Astrocyte (in vitro differentiated cells and primary cell): ENCODE data around the gene KLRD1. TPM values are rescaled to one million over a fixed set of nuclear protein-coding genes. Genes with fewer than 3 reads are reported as not detected.

Experiments
- DNase-seq: peaks from one replicate; pipeline ENCODE4 v3.0.0-alpha.2; 2010; ENCODE audit warnings: low read depth
- FAIRE-seq: peaks from 2 replicates; lab custom pipeline; 2011; peaks lifted over from hg19 to GRCh38; lab: Jason Lieb, UNC
- H2AFZ ChIP-seq: 2 replicates; pipeline ENCODE4 v1.6.0; 2012; ENCODE audit warnings: low read depth, low read length, inconsistent platforms
- H3K27ac ChIP-seq: 2 replicates; pipeline ENCODE4 v1.5.1; 2011; ENCODE audit warnings: low read depth, low read length, inconsistent platforms
- H3K27me3 ChIP-seq: 2 replicates; pipeline ENCODE4 v1.6.0; 2011; ENCODE audit warnings: low read length, inconsistent platforms; ENCODE audit not compliant: insufficient read depth
- H3K36me3 ChIP-seq: 2 replicates; pipeline ENCODE4 v1.5.1; 2011; ENCODE audit warnings: low read length, inconsistent platforms; ENCODE audit not compliant: insufficient read depth
- H3K4me1 ChIP-seq: 2 replicates; pipeline ENCODE4 v1.5.1; 2011; ENCODE audit warnings: low read length, inconsistent platforms; ENCODE audit not compliant: insufficient read depth
- H3K4me2 ChIP-seq: 2 replicates; pipeline ENCODE4 v1.6.0; 2012; ENCODE audit warnings: low read length, inconsistent platforms
- H3K4me3 ChIP-seq: 2 replicates; pipeline ENCODE4 v1.5.1; 2011; ENCODE audit warnings: low read depth, mild to moderate bottlenecking, low read length, inconsistent platforms; ENCODE audit not compliant: insufficient read depth
- H3K79me2 ChIP-seq: 2 replicates; pipeline ENCODE4 v1.6.0; 2012; ENCODE audit warnings: mild to moderate bottlenecking, low read length, inconsistent platforms; ENCODE audit not compliant: insufficient read depth
- H3K9ac ChIP-seq: 2 replicates; pipeline ENCODE4 v1.6.0; 2012; ENCODE audit warnings: mild to moderate bottlenecking, low read length, inconsistent platforms
- H3K9me3 ChIP-seq: 2 replicates; pipeline ENCODE4 v1.5.1; 2012; ENCODE audit warnings: low read depth, mild to moderate bottlenecking, low read length, inconsistent platforms; ENCODE audit not compliant: insufficient read depth
- H4K20me1 ChIP-seq: 2 replicates; pipeline ENCODE4 v1.6.0; 2012; ENCODE audit warnings: low read length, inconsistent platforms; ENCODE audit not compliant: insufficient read depth
- H3K27ac Mint-ChIP-seq: one replicate; pipeline ENCODE4 v1.8.0; 2021; ENCODE audit warnings: mild to moderate bottlenecking, mixed read lengths; ENCODE audit not compliant: unreplicated experiment
- H3K27me3 Mint-ChIP-seq: one replicate; pipeline ENCODE4 v1.8.0; 2021; ENCODE audit warnings: low read depth, mixed read lengths; ENCODE audit not compliant: unreplicated experiment
- H3K36me3 Mint-ChIP-seq: one replicate; pipeline ENCODE4 v1.8.0; 2021; ENCODE audit warnings: low read depth, mixed read lengths; ENCODE audit not compliant: unreplicated experiment
- H3K4me1 Mint-ChIP-seq: one replicate; pipeline ENCODE4 v1.8.0; 2021; ENCODE audit warnings: low read depth, mixed read lengths; ENCODE audit not compliant: unreplicated experiment
- H3K4me3 Mint-ChIP-seq: one replicate; pipeline ENCODE4 v1.8.0; 2021; ENCODE audit warnings: mild to moderate bottlenecking, moderate library complexity, mixed read lengths; ENCODE audit not compliant: unreplicated experiment
- H3K9me3 Mint-ChIP-seq: one replicate; pipeline ENCODE4 v1.8.0; 2021; ENCODE audit warnings: mild to moderate bottlenecking, mixed read lengths; ENCODE audit not compliant: unreplicated experiment
- CTCF ChIP-seq: IDR thresholded peaks from 2 replicates; pipeline ENCODE4 v1.5.1; 2011; ENCODE audit warnings: low read depth, mild to moderate bottlenecking, inconsistent platforms, low read length, moderate library complexity; ENCODE audit not compliant: insufficient read depth
- EZH2 ChIP-seq: IDR thresholded peaks from 2 replicates; pipeline ENCODE4 v1.6.1; 2012; ENCODE audit warnings: mild to moderate bottlenecking, low read length, inconsistent platforms; ENCODE audit not compliant: insufficient read depth
- total RNA-seq: library from RNA; stranded (reverse); gene quantifications from 2 replicates; pipeline ENCODE4 v1.2.1, GENCODE V29; 2021

The KLRD1 gene
- total RNA-seq, 1 donor from 2014 or later: 0.45 TPM

GRCh38 chr12:10354071-10354470, 46.4 kb downstream of the KLRD1 start:
- no peak overlapping the region for H3K27ac ChIP-seq
- TF ChIP-seq EZH2 (no peak), CTCF (no peak)
- Mint-ChIP-seq H3K4me3 (peak overlapping the region; percentile 22), H3K9me3 (peaks cover 8% of the 10 kb centered on the region), H3K4me1 (peaks cover 5% of the 10 kb centered on the region), H3K36me3 (peaks cover 7% of the 10 kb centered on the region), H3K27me3 (no peaks in the 10 kb centered on the region), H3K27ac (no peak overlapping the region)
- H2AFZ ChIP-seq: no peak overlapping the region
- H3K4me3 ChIP-seq: no peak overlapping the region
- H3K79me2 ChIP-seq: no peaks in the 10 kb centered on the region
- no peak overlapping the region for H3K4me2 ChIP-seq
- H4K20me1 ChIP-seq: no peaks in the 10 kb centered on the region
- no peaks in the 10 kb centered on the region for H3K27me3 ChIP-seq
- H3K9me3 ChIP-seq: no peaks in the 10 kb centered on the region
- H3K9ac ChIP-seq: no peak overlapping the region
- DNase-seq (no peak), FAIRE-seq (no peak)
- no peaks in the 10 kb centered on the region for H3K36me3 ChIP-seq
- no peaks in the 10 kb centered on the region for H3K4me1 ChIP-seq

GRCh38 chr12:10354502-10354901, 46.8 kb downstream of the KLRD1 start:
- no peak overlapping the region for H3K4me2 ChIP-seq
- Mint-ChIP-seq H3K4me1 (peaks cover 5% of the 10 kb centered on the region), H3K27me3 (no peaks in the 10 kb centered on the region), H3K4me3 (peak overlapping the region; percentile 22), H3K9me3 (peaks cover 8% of the 10 kb centered on the region), H3K27ac (no peak overlapping the region), H3K36me3 (peaks cover 7% of the 10 kb centered on the region)
- DNase-seq: peak; percentile 11
- no peak for TF ChIP-seq CTCF
- TF ChIP-seq EZH2: no peak
- no peak for FAIRE-seq
- no peaks in the 10 kb centered on the region for H3K79me2 ChIP-seq
- H3K4me1 ChIP-seq: no peaks in the 10 kb centered on the region
- no peaks in the 10 kb centered on the region for H3K9me3 ChIP-seq
- H2AFZ ChIP-seq: no peak overlapping the region
- H3K27ac ChIP-seq: no peak overlapping the region
- H3K36me3 ChIP-seq: no peaks in the 10 kb centered on the region
- no peaks in the 10 kb centered on the region for H4K20me1 ChIP-seq
- no peak overlapping the region for H3K4me3 ChIP-seq
- H3K27me3 ChIP-seq: no peaks in the 10 kb centered on the region
- no peak overlapping the region for H3K9ac ChIP-seq

- no peak for FAIRE-seq
- Mint-ChIP-seq H3K27me3 (no peaks in the 10 kb centered on the region), H3K4me1 (peaks cover 19% of the 10 kb centered on the region), H3K27ac (no peak overlapping the region), H3K9me3 (peaks cover 3% of the 10 kb centered on the region), H3K36me3 (peaks cover 6% of the 10 kb centered on the region), H3K4me3 (no peak overlapping the region)
- Histone ChIP-seq H3K4me1 (peaks cover 8% of the 10 kb centered on the region), H3K4me3 (no peak overlapping the region), H3K27me3 (no peaks in the 10 kb centered on the region), H3K36me3 (no peaks in the 10 kb centered on the region), H3K9me3 (no peaks in the 10 kb centered on the region), H3K79me2 (no peaks in the 10 kb centered on the region), H4K20me1 (no peaks in the 10 kb centered on the region), H3K9ac (no peak overlapping the region), H3K27ac (no peak overlapping the region), H2AFZ (no peak overlapping the region), H3K4me2 (no peak overlapping the region)
- TF ChIP-seq CTCF (no peak), EZH2 (no peak)
- DNase-seq: no peak
Observed at GRCh38 chr12:10358131-10358530, 50.5 kb downstream of the KLRD1 start.
